Chondrocyte (in vitro differentiated cells): ENCODE results near the gene PCSK4. TPM values are rescaled to one million over a fixed set of nuclear protein-coding genes. Genes with fewer than 3 reads are reported as not detected.
"Not testable (repeated sequence)": the region's sequence is repeated elsewhere in the genome, so short reads cannot be mapped to it uniquely, and the experiment has no call there.

Source experiments
- DNase-seq: peaks from one replicate; pipeline ENCODE4 v3.0.0; 2021; ENCODE audit warnings: mixed read lengths, low spot score
- H3K27ac Mint-ChIP-seq: one replicate; pipeline ENCODE4 v1.8.0; 2021; ENCODE audit warnings: mild to moderate bottlenecking, moderate library complexity, mixed read lengths; ENCODE audit not compliant: unreplicated experiment
- H3K27me3 Mint-ChIP-seq: 2 replicates; pipeline ENCODE4 v1.8.0; 2021; ENCODE audit warnings: low read depth, mixed read lengths
- H3K36me3 Mint-ChIP-seq: 2 replicates; pipeline ENCODE4 v1.8.0; 2021; ENCODE audit warnings: low read depth, mixed read lengths
- H3K4me1 Mint-ChIP-seq: 2 replicates; pipeline ENCODE4 v1.8.0; 2021; ENCODE audit warnings: low read depth, mild to moderate bottlenecking, mixed read lengths
- H3K4me3 Mint-ChIP-seq: one replicate; pipeline ENCODE4 v1.8.0; 2021; ENCODE audit warnings: mild to moderate bottlenecking, moderate library complexity, mixed read lengths; ENCODE audit not compliant: unreplicated experiment
- H3K9me3 Mint-ChIP-seq: 2 replicates; pipeline ENCODE4 v1.8.0; 2021; ENCODE audit warnings: low read depth, mixed read lengths
- CTCF ChIP-seq: fragments of 200-600 bp; sonication (generic); IDR thresholded peaks from 2 replicates; pipeline ENCODE4 v1.5.0; 2021; ENCODE audit warnings: antibody characterized with exemption, mild to moderate bottlenecking, moderate library complexity
- total RNA-seq: library from RNA; stranded (reverse); gene quantifications from 3 replicates; pipeline ENCODE4 v1.2.1, GENCODE V29; 2021

PCSK4 gene
- total RNA-seq, 1 donor from 2014 or later: 3.9 TPM

GRCh38 chr19:1445932-1446712, 44.0 kb downstream of the PCSK4 start:
- Mint-ChIP-seq H3K27me3 (peaks cover 11% of the 10 kb centered on the region), H3K9me3 (no peaks in the 10 kb centered on the region), H3K36me3 (peaks cover 9% of the 10 kb centered on the region), H3K4me1 (peaks cover 27% of the 10 kb centered on the region), H3K27ac (no peak overlapping the region), H3K4me3 (no peak overlapping the region)
- no peak for TF ChIP-seq CTCF
- no peak for DNase-seq

- Mint-ChIP-seq H3K27ac (no peak overlapping the region), H3K36me3 (peaks cover 12% of the 10 kb centered on the region), H3K4me1 (peaks cover 28% of the 10 kb centered on the region), H3K4me3 (peak overlapping the region; percentile 62), H3K27me3 (peaks cover 4% of the 10 kb centered on the region), H3K9me3 (no peaks in the 10 kb centered on the region)
- no peak for DNase-seq
- peak; percentile 96 for TF ChIP-seq CTCF
Observed at GRCh38 chr19:1445185-1445931, 44.8 kb downstream of the PCSK4 start.

DNA sequence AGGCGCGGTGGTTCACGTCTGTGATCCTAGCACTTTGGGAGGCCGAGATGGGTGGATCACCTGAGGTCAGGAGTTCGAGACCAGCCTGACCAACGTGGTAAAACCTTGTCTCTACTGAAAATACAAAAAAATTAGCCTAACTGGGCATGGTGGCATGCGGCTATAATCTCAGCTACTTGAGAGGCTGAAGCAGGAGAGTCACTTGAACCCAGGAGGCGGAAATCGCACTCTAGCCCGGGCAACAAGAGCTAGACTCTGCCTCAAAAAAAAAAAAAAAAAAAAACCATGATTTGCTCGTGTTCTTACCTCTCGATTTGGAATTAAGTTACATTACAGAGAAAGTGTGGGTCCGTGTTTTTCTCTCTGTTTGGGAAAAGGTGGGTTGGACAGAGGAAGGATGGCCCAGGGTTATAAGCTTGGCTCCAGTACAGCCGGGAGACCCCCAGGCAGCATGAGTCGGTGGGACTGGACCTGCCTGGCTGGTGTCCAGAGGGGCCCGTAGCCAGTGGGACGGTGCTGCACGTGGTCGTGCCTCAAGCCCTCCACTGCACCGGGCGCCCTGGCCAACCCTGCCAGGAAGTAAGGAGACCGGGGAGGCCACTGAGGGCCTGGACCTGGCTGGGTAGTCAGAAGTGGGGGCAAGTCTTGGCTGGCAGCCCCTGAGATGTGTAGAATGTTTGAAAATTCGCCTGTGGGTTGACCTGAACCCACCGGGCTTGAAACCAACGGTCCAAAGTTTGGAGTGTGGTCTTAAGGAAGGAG, 48.3 kb downstream of the PCSK4 start:
- H3K27ac Mint-ChIP-seq: no peak overlapping the region
- H3K27me3 Mint-ChIP-seq: no peaks in the 10 kb centered on the region
- peaks cover 38% of the 10 kb centered on the region for H3K4me1 Mint-ChIP-seq
- H3K4me3 Mint-ChIP-seq: no peak overlapping the region
- peak; percentile 88 for DNase-seq
- peaks cover 13% of the 10 kb centered on the region for H3K36me3 Mint-ChIP-seq
- TF ChIP-seq CTCF: no peak
- no peaks in the 10 kb centered on the region for H3K9me3 Mint-ChIP-seq

DNA sequence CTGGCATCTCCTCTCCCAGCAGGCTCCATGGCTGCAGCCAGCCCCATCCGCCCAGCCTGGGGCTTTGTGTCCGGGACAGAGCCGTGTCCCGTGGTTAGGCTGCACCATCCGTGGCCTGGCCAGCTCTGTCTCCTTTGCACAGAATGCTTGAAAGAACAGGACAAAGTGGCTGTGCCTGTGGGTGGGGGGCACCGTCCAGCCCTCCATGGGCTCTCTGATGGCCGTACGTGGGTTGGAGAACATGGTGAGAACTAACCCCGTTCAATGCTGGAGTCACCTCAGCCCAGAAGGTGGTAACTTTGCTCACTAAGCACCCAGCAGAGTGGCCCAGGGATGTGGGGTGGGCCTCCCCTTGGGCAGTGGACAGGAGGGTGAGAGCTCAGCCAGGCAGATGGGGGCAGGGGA, 49.1 kb downstream of the PCSK4 start:
- Mint-ChIP-seq H3K9me3 (no peaks in the 10 kb centered on the region), H3K27me3 (no peaks in the 10 kb centered on the region), H3K36me3 (peaks cover 13% of the 10 kb centered on the region), H3K27ac (no peak overlapping the region), H3K4me3 (peak overlapping the region; percentile 48), H3K4me1 (peaks cover 38% of the 10 kb centered on the region)
- no peak for DNase-seq
- no peak for TF ChIP-seq CTCF

DNA sequence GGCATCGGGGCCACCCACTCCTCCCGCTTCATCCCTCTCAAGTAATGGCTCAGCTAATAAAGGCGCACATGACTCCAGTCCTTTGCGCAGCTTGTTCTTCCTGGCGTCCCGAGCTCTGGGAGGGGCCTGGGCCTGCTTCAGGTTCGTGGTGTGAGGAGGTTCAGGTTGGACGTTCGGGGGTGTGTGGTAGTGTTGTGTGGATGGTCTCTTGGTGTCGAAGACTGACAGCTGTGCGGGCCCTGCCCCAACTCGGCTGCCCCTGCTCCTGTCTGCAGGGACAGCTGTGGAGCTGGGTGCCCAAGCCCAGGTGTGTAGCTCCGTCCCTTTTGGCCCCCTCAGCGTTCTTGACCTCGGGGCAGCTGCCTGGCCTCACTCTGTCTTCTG, 49.7 kb downstream of the PCSK4 start:
- no peaks in the 10 kb centered on the region for H3K27me3 Mint-ChIP-seq
- no peak for DNase-seq
- H3K9me3 Mint-ChIP-seq: no peaks in the 10 kb centered on the region
- peak overlapping the region; percentile 48 for H3K4me3 Mint-ChIP-seq
- no peak for TF ChIP-seq CTCF
- peaks cover 36% of the 10 kb centered on the region for H3K4me1 Mint-ChIP-seq
- peaks cover 13% of the 10 kb centered on the region for H3K36me3 Mint-ChIP-seq
- peak overlapping the region; percentile 8 for H3K27ac Mint-ChIP-seq

DNA sequence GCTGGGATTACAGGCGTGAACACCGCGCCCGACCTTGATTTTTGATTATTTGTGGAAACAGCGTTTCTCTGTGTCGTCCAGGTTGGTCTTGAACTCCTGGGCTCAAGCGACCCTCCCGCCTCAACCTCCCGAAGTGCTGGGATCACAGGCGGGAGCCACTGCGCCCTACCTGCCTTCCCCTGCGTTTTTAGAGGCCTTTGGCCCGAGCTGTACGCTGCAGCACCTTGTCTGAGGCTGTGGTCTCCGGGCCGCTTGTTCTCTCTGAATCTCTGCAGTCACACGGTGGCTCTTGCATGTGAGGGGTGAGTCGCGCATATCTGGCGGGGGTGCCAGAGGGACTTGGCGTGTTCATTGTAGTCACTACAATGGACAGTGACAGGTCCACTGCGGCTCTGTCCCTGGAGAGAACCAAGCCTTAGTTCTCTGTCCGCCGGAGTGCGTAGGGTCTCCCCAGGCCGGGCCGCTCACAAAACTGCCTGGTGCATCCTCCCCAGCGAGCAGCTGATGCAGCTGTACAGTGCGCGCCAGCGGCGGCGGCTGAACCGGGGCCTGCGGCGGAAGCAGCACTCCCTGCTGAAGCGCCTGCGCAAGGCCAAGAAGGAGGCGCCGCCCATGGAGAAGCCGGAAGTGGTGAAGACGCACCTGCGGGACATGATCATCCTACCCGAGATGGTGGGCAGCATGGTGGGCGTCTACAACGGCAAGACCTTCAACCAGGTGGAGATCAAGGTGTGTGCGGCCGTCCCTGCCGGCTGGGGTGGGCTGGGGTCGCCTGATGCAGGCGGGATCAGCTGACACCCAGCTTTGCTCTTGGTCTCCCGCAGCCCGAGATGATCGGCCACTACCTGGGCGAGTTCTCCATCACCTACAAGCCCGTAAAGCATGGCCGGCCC, 50.4 kb downstream of the PCSK4 start:
- Mint-ChIP-seq H3K4me3 (peak overlapping the region; percentile 97), H3K36me3 (peaks cover 13% of the 10 kb centered on the region)

More for the DNA sequence above, 50.4 kb downstream of the PCSK4 start:
- H3K27me3 Mint-ChIP-seq, H3K9me3 Mint-ChIP-seq, DNase-seq: not testable (repeated sequence)
- H3K4me1 Mint-ChIP-seq: peaks cover 30% of the 10 kb centered on the region
- H3K27ac Mint-ChIP-seq: peak overlapping the region; percentile 63
